ENCODE data around the gene FBXL13.
"Not testable (repeated sequence)": the region's sequence is repeated elsewhere in the genome, so short reads cannot be mapped to it uniquely, and the experiment has no call there.

The FBXL13 gene

DNA sequence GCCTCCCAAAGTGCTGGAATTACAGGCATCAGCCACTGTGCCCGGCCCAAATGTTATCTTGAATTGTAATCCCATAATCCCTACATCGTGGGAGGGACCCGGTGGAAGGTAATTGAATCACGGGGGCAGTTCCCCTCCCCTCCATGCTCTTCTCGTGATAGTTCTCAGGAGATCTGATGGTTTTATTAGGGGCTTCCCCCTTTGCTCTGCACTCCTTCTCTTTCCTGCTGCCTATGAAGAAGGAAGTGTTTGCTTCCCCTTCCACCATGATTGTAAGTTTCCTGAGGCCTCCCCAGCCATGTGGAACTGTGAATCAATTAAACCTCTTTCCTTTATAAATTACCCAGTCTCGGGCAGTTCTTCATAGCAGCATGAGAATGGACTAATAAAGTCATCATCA, 3.6 kb upstream of the FBXL13 start:
- not testable (repeated sequence) for H3K4ac ChIP-seq (ENCODE audit: low read depth, low read length); H3K79me1 ChIP-seq (ENCODE audit: low read length); DNase-seq; H3K23ac ChIP-seq (ENCODE audit: low read length); H2BK12ac ChIP-seq (ENCODE audit: low read length); H2BK120ac ChIP-seq (ENCODE audit: insufficient read depth, low read length, poor library complexity); H2BK5ac ChIP-seq (ENCODE audit: low read depth, low read length, poor library complexity); H3K9ac ChIP-seq (ENCODE audit: low read length); H3K9me3 ChIP-seq (ENCODE audit: insufficient read depth, low read depth, low read length); H4K8ac ChIP-seq (ENCODE audit: low read depth, low read length); H3K14ac ChIP-seq (ENCODE audit: low read length); H3K27ac ChIP-seq (ENCODE audit: low read depth, low read length); H2AFZ ChIP-seq (ENCODE audit: insufficient read depth, low read length, poor library complexity); H2AK5ac ChIP-seq (ENCODE audit: low read length); H3K4me1 ChIP-seq (ENCODE audit: control insufficient read depth in 1 of 2, insufficient read depth in 2 of 2, low read length in 2 of 2); H3K4me3 ChIP-seq (ENCODE audit: low read depth, low read length); H3K36me3 ChIP-seq (ENCODE audit: control insufficient read depth in 1 of 2, insufficient read depth in 2 of 2, low read length in 2 of 2); H4K12ac ChIP-seq (ENCODE audit: low read depth, low read length); H3K18ac ChIP-seq (ENCODE audit: low read length); H3K4me2 ChIP-seq (ENCODE audit: low read length); H4K91ac ChIP-seq (ENCODE audit: low read depth, low read length); H3K79me2 ChIP-seq (ENCODE audit: control insufficient read depth, insufficient read depth, low read length, poor library complexity); H3K27me3 ChIP-seq (ENCODE audit: insufficient read depth, low read length)
- no CpG with 5 or more reads among the region's 6 CpGs for WGBS (ENCODE audit: extremely low coverage, insufficient coverage, insufficient read length)

DNA sequence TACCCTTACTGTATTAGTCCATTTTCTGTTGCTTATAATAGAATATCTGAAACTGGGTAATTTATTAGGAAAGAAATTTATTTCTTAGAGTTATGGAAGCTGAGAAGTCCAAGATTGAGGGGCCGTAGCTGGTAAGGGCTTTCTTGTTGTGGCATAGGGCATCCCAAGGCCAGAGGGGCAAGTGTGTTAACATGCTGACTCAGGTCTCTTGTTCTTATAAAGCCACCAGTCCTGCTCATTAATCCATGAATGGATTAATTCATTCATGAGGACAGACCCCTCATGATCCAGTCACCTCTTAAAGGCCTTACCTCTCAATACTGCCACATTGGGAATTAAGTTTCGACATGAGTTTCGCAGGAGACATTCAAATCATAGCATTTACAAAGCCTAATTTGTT, 2.7 kb upstream of the FBXL13 start:
- H2BK120ac ChIP-seq (ENCODE audit: insufficient read depth, low read length, poor library complexity) = no peak overlapping the region
- H4K8ac ChIP-seq (ENCODE audit: low read depth, low read length) = no peak overlapping the region
- H3K4me2 ChIP-seq (ENCODE audit: low read length) = no peak overlapping the region
- H3K9me3 ChIP-seq (ENCODE audit: insufficient read depth, low read depth, low read length) = peaks cover 1% of the 10 kb centered on the region
- H2AFZ ChIP-seq (ENCODE audit: insufficient read depth, low read length, poor library complexity) = no peak overlapping the region
- no peak overlapping the region for H4K12ac ChIP-seq (ENCODE audit: low read depth, low read length)
- peaks cover 3% of the 10 kb centered on the region for H3K79me2 ChIP-seq (ENCODE audit: control insufficient read depth, insufficient read depth, low read length, poor library complexity)
- H3K79me1 ChIP-seq (ENCODE audit: low read length) = peaks cover 4% of the 10 kb centered on the region
- H3K23ac ChIP-seq (ENCODE audit: low read length) = no peak overlapping the region
- H2AK5ac ChIP-seq (ENCODE audit: low read length) = no peak overlapping the region
- H3K14ac ChIP-seq (ENCODE audit: low read length) = no peak overlapping the region
- no peak overlapping the region for H3K9ac ChIP-seq (ENCODE audit: low read length)
- H4K91ac ChIP-seq (ENCODE audit: low read depth, low read length) = no peak overlapping the region
- no peaks in the 10 kb centered on the region for H3K36me3 ChIP-seq (ENCODE audit: control insufficient read depth in 1 of 2, insufficient read depth in 2 of 2, low read length in 2 of 2)
- no peak overlapping the region for H3K4me3 ChIP-seq (ENCODE audit: low read depth, low read length)
- WGBS (ENCODE audit: extremely low coverage, insufficient coverage, insufficient read length) = no CpG with 5 or more reads among the region's 3 CpGs
- no peak overlapping the region for H3K27ac ChIP-seq (ENCODE audit: low read depth, low read length)
- H3K4me1 ChIP-seq (ENCODE audit: control insufficient read depth in 1 of 2, insufficient read depth in 2 of 2, low read length in 2 of 2) = no peaks in the 10 kb centered on the region
- no peak overlapping the region for H3K4ac ChIP-seq (ENCODE audit: low read depth, low read length)
- H2BK12ac ChIP-seq (ENCODE audit: low read length) = no peak overlapping the region
- H2BK5ac ChIP-seq (ENCODE audit: low read depth, low read length, poor library complexity) = no peak overlapping the region
- H3K18ac ChIP-seq (ENCODE audit: low read length) = no peak overlapping the region
- H3K27me3 ChIP-seq (ENCODE audit: insufficient read depth, low read length) = no peaks in the 10 kb centered on the region
- no peak for DNase-seq

DNA sequence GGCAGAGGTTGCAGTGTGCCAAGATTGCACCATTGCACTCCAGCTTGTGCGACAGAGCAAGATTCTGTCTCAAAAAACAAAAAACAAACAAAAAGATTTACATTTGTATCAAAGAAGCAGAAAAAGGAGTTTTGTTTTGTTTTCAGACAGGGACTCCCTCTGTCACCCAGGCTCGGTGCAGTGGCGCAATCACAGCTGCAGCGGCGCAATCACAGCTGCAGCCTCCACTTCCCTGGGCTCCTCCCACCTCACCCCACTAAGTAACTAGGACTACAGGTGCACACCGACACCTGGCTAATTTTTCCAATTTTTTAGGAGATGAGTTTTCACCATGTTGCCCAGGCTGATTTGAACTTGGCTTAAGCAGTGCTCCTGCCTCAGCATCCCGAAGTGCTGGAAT, 2.2 kb upstream of the FBXL13 start:
- DNase-seq = no peak
- no peak overlapping the region for H3K14ac ChIP-seq (ENCODE audit: low read length)
- H3K23ac ChIP-seq (ENCODE audit: low read length) = no peak overlapping the region
- no peak overlapping the region for H2AFZ ChIP-seq (ENCODE audit: insufficient read depth, low read length, poor library complexity)
- peaks cover 4% of the 10 kb centered on the region for H3K79me1 ChIP-seq (ENCODE audit: low read length)
- H4K8ac ChIP-seq (ENCODE audit: low read depth, low read length) = no peak overlapping the region
- H3K4me1 ChIP-seq (ENCODE audit: control insufficient read depth in 1 of 2, insufficient read depth in 2 of 2, low read length in 2 of 2) = no peaks in the 10 kb centered on the region
- H3K4me2 ChIP-seq (ENCODE audit: low read length) = no peak overlapping the region
- H3K27ac ChIP-seq (ENCODE audit: low read depth, low read length) = no peak overlapping the region
- no CpG with 5 or more reads among the region's 7 CpGs for WGBS (ENCODE audit: extremely low coverage, insufficient coverage, insufficient read length)
- H3K4me3 ChIP-seq (ENCODE audit: low read depth, low read length) = no peak overlapping the region
- peaks cover 1% of the 10 kb centered on the region for H3K9me3 ChIP-seq (ENCODE audit: insufficient read depth, low read depth, low read length)
- H3K79me2 ChIP-seq (ENCODE audit: control insufficient read depth, insufficient read depth, low read length, poor library complexity) = peaks cover 3% of the 10 kb centered on the region
- no peak overlapping the region for H3K4ac ChIP-seq (ENCODE audit: low read depth, low read length)
- no peaks in the 10 kb centered on the region for H3K36me3 ChIP-seq (ENCODE audit: control insufficient read depth in 1 of 2, insufficient read depth in 2 of 2, low read length in 2 of 2)
- no peaks in the 10 kb centered on the region for H3K27me3 ChIP-seq (ENCODE audit: insufficient read depth, low read length)
- no peak overlapping the region for H2BK5ac ChIP-seq (ENCODE audit: low read depth, low read length, poor library complexity)
- no peak overlapping the region for H2BK120ac ChIP-seq (ENCODE audit: insufficient read depth, low read length, poor library complexity)
- no peak overlapping the region for H2BK12ac ChIP-seq (ENCODE audit: low read length)
- H3K18ac ChIP-seq (ENCODE audit: low read length) = no peak overlapping the region
- H3K9ac ChIP-seq (ENCODE audit: low read length) = no peak overlapping the region
- H4K12ac ChIP-seq (ENCODE audit: low read depth, low read length) = no peak overlapping the region
- no peak overlapping the region for H2AK5ac ChIP-seq (ENCODE audit: low read length)
- no peak overlapping the region for H4K91ac ChIP-seq (ENCODE audit: low read depth, low read length)

DNA sequence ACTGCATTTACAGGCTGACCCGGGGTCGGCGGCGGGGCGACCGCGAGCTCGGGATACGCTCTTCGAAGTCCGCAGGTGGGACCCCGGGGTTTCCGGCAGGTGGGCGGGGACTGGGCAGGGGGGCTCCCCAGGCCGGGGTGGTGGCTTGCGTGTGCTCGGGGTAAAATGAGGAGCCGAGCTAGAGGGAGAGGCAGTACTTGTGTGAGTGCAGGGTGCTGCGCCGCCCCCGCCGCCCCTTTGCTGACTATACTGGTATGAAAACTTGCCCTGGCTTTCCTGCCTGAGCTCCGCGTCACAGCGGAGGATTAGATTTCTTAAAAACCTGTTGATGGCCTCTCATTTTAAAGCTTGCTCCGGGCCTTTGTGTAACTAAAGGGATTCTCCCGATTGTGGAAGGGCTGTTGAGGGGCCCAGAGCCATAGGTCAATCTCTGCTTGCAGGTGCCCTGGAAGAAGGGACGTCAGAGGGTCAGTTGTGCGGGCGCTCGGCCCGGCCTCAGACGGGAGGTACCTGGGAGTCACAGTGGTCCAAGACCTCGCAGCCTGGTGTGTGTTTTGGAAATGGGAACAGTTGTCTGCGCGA, 832 bp upstream of the FBXL13 start:
- H2BK12ac ChIP-seq (ENCODE audit: low read length) = no peak overlapping the region
- no peak overlapping the region for H2BK120ac ChIP-seq (ENCODE audit: insufficient read depth, low read length, poor library complexity)
- H2AK5ac ChIP-seq (ENCODE audit: low read length) = no peak overlapping the region
- H4K12ac ChIP-seq (ENCODE audit: low read depth, low read length) = no peak overlapping the region
- H4K91ac ChIP-seq (ENCODE audit: low read depth, low read length) = peak overlapping the region; percentile 18
- no peak overlapping the region for H3K23ac ChIP-seq (ENCODE audit: low read length)
- no peak overlapping the region for H3K4ac ChIP-seq (ENCODE audit: low read depth, low read length)
- peaks cover 4% of the 10 kb centered on the region for H3K79me1 ChIP-seq (ENCODE audit: low read length)
- H3K14ac ChIP-seq (ENCODE audit: low read length) = no peak overlapping the region
- H4K8ac ChIP-seq (ENCODE audit: low read depth, low read length) = peak overlapping the region; percentile 42
- peak; percentile 46 to 60 for DNase-seq
- no peaks in the 10 kb centered on the region for H3K4me1 ChIP-seq (ENCODE audit: control insufficient read depth in 1 of 2, insufficient read depth in 2 of 2, low read length in 2 of 2)
- H3K79me2 ChIP-seq (ENCODE audit: control insufficient read depth, insufficient read depth, low read length, poor library complexity) = peaks cover 3% of the 10 kb centered on the region
- no CpG with 5 or more reads among the region's 36 CpGs for WGBS (ENCODE audit: extremely low coverage, insufficient coverage, insufficient read length)
- peak overlapping the region; percentile 95 for H3K4me3 ChIP-seq (ENCODE audit: low read depth, low read length)
- no peaks in the 10 kb centered on the region for H3K27me3 ChIP-seq (ENCODE audit: insufficient read depth, low read length)
- peak overlapping the region; percentile 75 for H3K9ac ChIP-seq (ENCODE audit: low read length)
- H3K9me3 ChIP-seq (ENCODE audit: insufficient read depth, low read depth, low read length) = peaks cover 1% of the 10 kb centered on the region
- no peak overlapping the region for H2BK5ac ChIP-seq (ENCODE audit: low read depth, low read length, poor library complexity)
- peak overlapping the region; percentile 89 for H3K27ac ChIP-seq (ENCODE audit: low read depth, low read length)
- H3K18ac ChIP-seq (ENCODE audit: low read length) = peak overlapping the region; percentile 2
- H3K36me3 ChIP-seq (ENCODE audit: control insufficient read depth in 1 of 2, insufficient read depth in 2 of 2, low read length in 2 of 2) = no peaks in the 10 kb centered on the region
- peak overlapping the region; percentile 83 for H3K4me2 ChIP-seq (ENCODE audit: low read length)
- peak overlapping the region; percentile 26 for H2AFZ ChIP-seq (ENCODE audit: insufficient read depth, low read length, poor library complexity)
